OCI-LY3 (cell line): ENCODE results near the gene COBL.

Experiments used
- H2AFZ ChIP-seq: fragments of 200-600, 300-600 bp; shearing (Covaris generic); 2 replicates; pipeline ENCODE4 v1.6.0; 2014; ENCODE audit warnings: antibody characterized with exemption, low read depth, low read length
- H3K27ac ChIP-seq: fragments of 200-600, 300-600 bp; sonication (generic); 2 replicates; pipeline ENCODE4 v1.5.1; 2014; ENCODE audit warnings: mild to moderate bottlenecking, low read length, moderate library complexity, mixed read lengths
- H3K27me3 ChIP-seq: fragments of 200-600, 300-600 bp; sonication (generic); 2 replicates; pipeline ENCODE4 v1.6.1; 2014; ENCODE audit warnings: low read depth, low read length, mixed read lengths
- H3K36me3 ChIP-seq: fragments of 200-600, 300-600 bp; sonication (generic); replicated peaks from 2 replicates; pipeline ENCODE3; 2014; ENCODE audit warnings: low read depth, low read length, mixed read lengths
- H3K4me1 ChIP-seq: fragments of 300-600, 200-600 bp; sonication (generic); 2 replicates; pipeline ENCODE4 v1.6.1; 2014; ENCODE audit warnings: low read length, mixed read lengths
- H3K4me2 ChIP-seq: fragments of 200-600, 300-600 bp; sonication (generic); 2 replicates; pipeline ENCODE4 v1.6.1; 2014; ENCODE audit warnings: low read length, mixed read lengths
- H3K4me3 ChIP-seq: fragments of 300-600, 200-600 bp; sonication (generic); 2 replicates; pipeline ENCODE4 v1.5.1; 2014; ENCODE audit warnings: antibody characterized with exemption, mild to moderate bottlenecking, low read length, moderate library complexity
- H3K79me2 ChIP-seq: fragments of 300-600, 200-600 bp; shearing (Covaris generic); 2 replicates; pipeline ENCODE4 v1.6.1; 2014; ENCODE audit warnings: mild to moderate bottlenecking, low read length, mixed read lengths
- H3K9ac ChIP-seq: fragments of 300-600, 200-600 bp; shearing (Covaris generic); 2 replicates; pipeline ENCODE4 v1.6.0; 2014; ENCODE audit warnings: mild to moderate bottlenecking, low read length, moderate library complexity
- H3K9me3 ChIP-seq: fragments of 200-600, 300-600 bp; shearing (Covaris generic); 2 replicates; pipeline ENCODE4 v1.6.1; 2014; ENCODE audit warnings: low read length, mixed read lengths; ENCODE audit not compliant: insufficient read depth
- H4K20me1 ChIP-seq: fragments of 200-600, 300-600 bp; sonication (generic); 2 replicates; pipeline ENCODE4 v1.6.1; 2016; ENCODE audit warnings: low read length, mixed read lengths; ENCODE audit not compliant: insufficient read depth
- EZH2phosphoT487 ChIP-seq: fragments of 200-600 bp; shearing (Covaris generic); IDR thresholded peaks from 2 replicates; pipeline ENCODE4 v1.6.1; 2018; ENCODE audit warnings: antibody characterized with exemption, mixed run types, low read depth
- TF ChIP-seq, protein P1 (sequence below): fragments of 200-600, 300-600 bp; sonication (generic); IDR thresholded peaks from 2 replicates; pipeline ENCODE4 v1.5.1; 2014; ENCODE audit warnings: antibody characterized with exemption, low read length, low read depth

COBL gene

DNA sequence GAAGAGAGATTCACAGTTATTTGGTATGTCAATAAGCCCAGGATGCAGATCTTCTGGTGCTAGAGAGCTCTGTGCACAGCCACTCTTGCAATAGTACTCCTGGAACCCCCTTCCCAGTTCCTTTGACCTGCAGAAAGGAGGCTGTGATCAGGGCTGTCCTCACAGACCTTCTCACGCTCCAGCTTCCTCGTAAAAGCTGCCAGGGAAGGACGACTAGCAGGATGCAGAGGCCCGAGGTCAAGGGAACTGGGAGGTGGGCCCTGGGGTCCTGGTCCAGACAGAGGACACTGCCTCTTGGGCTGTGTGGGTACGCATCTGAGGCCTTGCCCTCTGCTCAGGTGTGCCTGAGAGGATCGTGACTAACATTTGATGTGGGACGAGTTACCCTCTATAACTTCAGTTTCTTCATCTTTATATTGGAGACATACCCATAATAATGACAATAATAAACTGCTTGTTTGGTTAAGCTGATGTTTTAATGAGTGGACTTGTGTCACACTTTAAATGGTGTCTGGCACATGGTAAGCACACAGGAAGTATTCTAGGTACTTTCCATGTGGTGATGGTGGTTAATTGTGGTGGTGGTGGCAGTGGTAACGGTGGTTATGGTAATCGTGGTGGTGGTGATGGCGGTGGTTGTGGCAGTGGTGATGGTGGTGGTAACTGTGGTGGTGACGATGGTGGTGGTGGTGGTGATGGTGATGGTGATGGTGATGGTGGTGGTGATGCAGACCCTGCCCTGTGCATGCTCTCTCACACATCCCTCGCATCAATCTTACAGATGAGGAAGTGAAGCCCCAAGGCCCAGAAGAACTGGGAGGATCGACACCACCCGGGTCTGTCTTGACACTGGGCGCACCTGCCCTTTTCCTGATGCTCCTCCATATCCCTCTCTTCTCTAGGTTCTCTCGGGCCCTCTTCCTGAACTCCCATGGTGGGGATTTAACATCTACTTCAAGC, 298.8 kb downstream of the COBL start:
- no peaks in the 10 kb centered on the region for H3K79me2 ChIP-seq
- H4K20me1 ChIP-seq, result no peaks in the 10 kb centered on the region
- H2AFZ ChIP-seq, result no peak overlapping the region
- no peaks in the 10 kb centered on the region for H3K27me3 ChIP-seq
- H3K9me3 ChIP-seq, result no peaks in the 10 kb centered on the region
- no peaks in the 10 kb centered on the region for H3K36me3 ChIP-seq
- H3K4me3 ChIP-seq, result no peak overlapping the region
- no peak for TF ChIP-seq EZH2phosphoT487
- TF ChIP-seq, protein P1, sequence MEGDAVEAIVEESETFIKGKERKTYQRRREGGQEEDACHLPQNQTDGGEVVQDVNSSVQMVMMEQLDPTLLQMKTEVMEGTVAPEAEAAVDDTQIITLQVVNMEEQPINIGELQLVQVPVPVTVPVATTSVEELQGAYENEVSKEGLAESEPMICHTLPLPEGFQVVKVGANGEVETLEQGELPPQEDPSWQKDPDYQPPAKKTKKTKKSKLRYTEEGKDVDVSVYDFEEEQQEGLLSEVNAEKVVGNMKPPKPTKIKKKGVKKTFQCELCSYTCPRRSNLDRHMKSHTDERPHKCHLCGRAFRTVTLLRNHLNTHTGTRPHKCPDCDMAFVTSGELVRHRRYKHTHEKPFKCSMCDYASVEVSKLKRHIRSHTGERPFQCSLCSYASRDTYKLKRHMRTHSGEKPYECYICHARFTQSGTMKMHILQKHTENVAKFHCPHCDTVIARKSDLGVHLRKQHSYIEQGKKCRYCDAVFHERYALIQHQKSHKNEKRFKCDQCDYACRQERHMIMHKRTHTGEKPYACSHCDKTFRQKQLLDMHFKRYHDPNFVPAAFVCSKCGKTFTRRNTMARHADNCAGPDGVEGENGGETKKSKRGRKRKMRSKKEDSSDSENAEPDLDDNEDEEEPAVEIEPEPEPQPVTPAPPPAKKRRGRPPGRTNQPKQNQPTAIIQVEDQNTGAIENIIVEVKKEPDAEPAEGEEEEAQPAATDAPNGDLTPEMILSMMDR, result no peak
- H3K27ac ChIP-seq, result no peak overlapping the region
- H3K4me1 ChIP-seq, result no peaks in the 10 kb centered on the region
- H3K4me2 ChIP-seq, result no peak overlapping the region
- H3K9ac ChIP-seq, result no peak overlapping the region

DNA sequence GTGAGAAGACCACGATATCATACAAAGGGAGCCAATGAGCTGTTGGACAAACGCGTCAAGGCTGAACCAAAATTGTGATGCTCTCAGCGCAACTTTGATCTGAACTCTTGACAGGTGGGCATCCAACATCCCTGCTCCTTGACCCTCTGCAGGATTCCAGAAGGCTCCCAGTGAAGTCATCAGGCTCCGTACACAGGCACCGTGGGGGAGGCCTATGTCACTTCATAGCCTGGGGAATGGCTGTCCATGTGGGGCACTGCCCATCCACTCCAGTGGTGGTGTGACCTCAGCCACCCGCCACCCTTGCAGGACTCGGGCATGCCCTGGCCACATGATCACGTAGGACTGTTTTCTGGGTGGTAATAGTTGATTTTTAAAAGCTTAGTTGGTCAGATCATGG, 300.1 kb downstream of the COBL start:
- H3K79me2 ChIP-seq, result no peaks in the 10 kb centered on the region
- H3K9me3 ChIP-seq, result no peaks in the 10 kb centered on the region
- no peak overlapping the region for H3K9ac ChIP-seq
- H3K4me1 ChIP-seq, result no peaks in the 10 kb centered on the region
- H3K27ac ChIP-seq, result no peak overlapping the region
- no peak overlapping the region for H3K4me2 ChIP-seq
- H3K27me3 ChIP-seq, result no peaks in the 10 kb centered on the region
- no peaks in the 10 kb centered on the region for H3K36me3 ChIP-seq
- H2AFZ ChIP-seq, result no peak overlapping the region
- H4K20me1 ChIP-seq, result no peaks in the 10 kb centered on the region
- no peak for TF ChIP-seq EZH2phosphoT487
- TF ChIP-seq, protein P1, result no peak
- H3K4me3 ChIP-seq, result no peak overlapping the region

DNA sequence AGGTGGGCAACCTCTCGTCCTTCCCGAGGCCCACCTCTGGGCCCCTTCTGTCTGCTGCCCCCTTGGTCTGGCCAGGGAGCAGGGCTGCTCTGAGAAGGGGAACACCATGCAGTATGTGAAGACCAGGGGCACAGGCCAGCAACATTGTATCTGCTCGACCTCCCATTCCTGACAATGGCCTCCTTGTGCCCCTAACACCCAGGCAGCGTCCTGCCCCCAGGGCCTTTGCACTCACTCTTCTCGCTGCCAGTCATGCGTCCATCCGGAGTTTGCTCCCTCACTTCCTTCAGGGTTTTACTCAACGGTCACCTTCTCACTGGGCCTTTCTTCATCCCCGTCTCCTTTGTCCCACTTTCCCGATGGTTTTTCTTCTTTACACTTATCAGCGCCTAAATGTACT, 301.0 kb downstream of the COBL start:
- no peaks in the 10 kb centered on the region for H3K27me3 ChIP-seq
- H3K36me3 ChIP-seq, result no peaks in the 10 kb centered on the region
- H3K27ac ChIP-seq, result no peak overlapping the region
- no peaks in the 10 kb centered on the region for H3K4me1 ChIP-seq
- no peaks in the 10 kb centered on the region for H4K20me1 ChIP-seq
- H3K4me2 ChIP-seq, result no peak overlapping the region
- H3K9me3 ChIP-seq, result no peaks in the 10 kb centered on the region
- H2AFZ ChIP-seq, result no peak overlapping the region
- no peak for TF ChIP-seq EZH2phosphoT487
- TF ChIP-seq, protein P1, result no peak
- H3K4me3 ChIP-seq, result no peak overlapping the region
- H3K79me2 ChIP-seq, result no peaks in the 10 kb centered on the region
- no peak overlapping the region for H3K9ac ChIP-seq

DNA sequence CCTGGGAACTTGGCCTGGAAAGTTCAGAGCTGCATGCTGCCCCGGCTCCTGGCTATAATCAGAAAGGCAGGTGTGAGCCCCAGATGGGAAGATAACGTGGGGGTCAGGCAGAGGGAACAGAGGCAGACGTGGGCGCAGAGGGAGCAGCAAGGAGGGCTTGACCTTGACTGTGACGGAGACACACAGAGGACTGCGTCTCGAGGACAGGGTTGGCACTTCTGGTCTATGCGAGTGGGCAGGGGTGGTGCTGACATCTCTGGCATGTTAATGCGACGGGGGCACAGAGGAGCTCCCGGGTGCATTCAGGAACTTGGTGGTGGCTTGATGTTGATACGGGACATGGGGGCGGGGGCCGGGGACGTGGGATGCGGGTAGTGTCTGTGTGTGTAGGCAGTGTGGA, 301.8 kb downstream of the COBL start:
- H3K4me1 ChIP-seq, result no peaks in the 10 kb centered on the region
- H3K27me3 ChIP-seq, result no peaks in the 10 kb centered on the region
- no peak overlapping the region for H3K9ac ChIP-seq
- no peaks in the 10 kb centered on the region for H3K36me3 ChIP-seq
- H3K9me3 ChIP-seq, result no peaks in the 10 kb centered on the region
- H3K4me3 ChIP-seq, result no peak overlapping the region
- H3K4me2 ChIP-seq, result no peak overlapping the region
- no peak overlapping the region for H2AFZ ChIP-seq
- no peaks in the 10 kb centered on the region for H3K79me2 ChIP-seq
- H3K27ac ChIP-seq, result no peak overlapping the region
- TF ChIP-seq, protein P1, result no peak
- TF ChIP-seq EZH2phosphoT487, result no peak
- no peaks in the 10 kb centered on the region for H4K20me1 ChIP-seq
